ENCODE data around the gene TBC1D21. TPM values are rescaled to one million over a fixed set of nuclear protein-coding genes. Genes with fewer than 3 reads are reported as not detected.

Gene TBC1D21
- total RNA-seq, 1 donor from 2014 or later, result not detected

GRCh38 chr15:73838831-73839426 is 34.4 kb upstream of the TBC1D21 start:
- H3K27me3 Mint-ChIP-seq (ENCODE audit: unreplicated experiment), result peaks cover 2% of the 10 kb centered on the region
- H3K27ac Mint-ChIP-seq (ENCODE audit: unreplicated experiment), result no peak overlapping the region
- no peaks in the 10 kb centered on the region for H3K36me3 Mint-ChIP-seq (ENCODE audit: low read depth, unreplicated experiment)
- H3K4me3 Mint-ChIP-seq (ENCODE audit: unreplicated experiment), result no peak overlapping the region
- no peaks in the 10 kb centered on the region for H3K9me3 Mint-ChIP-seq (ENCODE audit: unreplicated experiment)
- DNase-seq (ENCODE audit: low spot score), result no peak
- H3K4me1 Mint-ChIP-seq (ENCODE audit: unreplicated experiment), result no peaks in the 10 kb centered on the region
- no peak for TF ChIP-seq CTCF (IDR thresholded peaks at IDR 0.05; ENCODE audit: unreplicated experiment)

GRCh38 chr15:73839699-73840377 is 33.5 kb upstream of the TBC1D21 start:
- Mint-ChIP-seq H3K36me3 (ENCODE audit: low read depth, unreplicated experiment) (no peaks in the 10 kb centered on the region), H3K4me3 (ENCODE audit: unreplicated experiment) (no peak overlapping the region), H3K27ac (ENCODE audit: unreplicated experiment) (no peak overlapping the region), H3K9me3 (ENCODE audit: unreplicated experiment) (no peaks in the 10 kb centered on the region), H3K4me1 (ENCODE audit: unreplicated experiment) (no peaks in the 10 kb centered on the region), H3K27me3 (ENCODE audit: unreplicated experiment) (peaks cover 2% of the 10 kb centered on the region)
- no peak for DNase-seq (ENCODE audit: low spot score)
- no peak for TF ChIP-seq CTCF (IDR thresholded peaks at IDR 0.05; ENCODE audit: unreplicated experiment)

- Mint-ChIP-seq H3K36me3 (ENCODE audit: low read depth, unreplicated experiment) (no peaks in the 10 kb centered on the region), H3K27ac (ENCODE audit: unreplicated experiment) (no peak overlapping the region), H3K4me1 (ENCODE audit: unreplicated experiment) (no peaks in the 10 kb centered on the region), H3K4me3 (ENCODE audit: unreplicated experiment) (no peak overlapping the region), H3K9me3 (ENCODE audit: unreplicated experiment) (no peaks in the 10 kb centered on the region), H3K27me3 (ENCODE audit: unreplicated experiment) (peaks cover 2% of the 10 kb centered on the region)
- TF ChIP-seq CTCF (IDR thresholded peaks at IDR 0.05; ENCODE audit: unreplicated experiment), result no peak
- no peak for DNase-seq (ENCODE audit: low spot score)
Measured at GRCh38 chr15:73840771-73841170, 32.6 kb upstream of the TBC1D21 start.

GRCh38 chr15:73841756-73842725 is 31.3 kb upstream of the TBC1D21 start:
- Mint-ChIP-seq H3K36me3 (ENCODE audit: low read depth, unreplicated experiment) (no peaks in the 10 kb centered on the region), H3K4me1 (ENCODE audit: unreplicated experiment) (no peaks in the 10 kb centered on the region), H3K4me3 (ENCODE audit: unreplicated experiment) (no peak overlapping the region), H3K27ac (ENCODE audit: unreplicated experiment) (no peak overlapping the region), H3K27me3 (ENCODE audit: unreplicated experiment) (peaks cover 2% of the 10 kb centered on the region), H3K9me3 (ENCODE audit: unreplicated experiment) (no peaks in the 10 kb centered on the region)
- DNase-seq (ENCODE audit: low spot score), result no peak
- no peak for TF ChIP-seq CTCF (IDR thresholded peaks at IDR 0.05; ENCODE audit: unreplicated experiment)

Measured in endothelial cell (in vitro differentiated cells).